Duodenal mucosa (tissue), 2 donors: ENCODE data around the gene LENEP.

Experiments used
- H3K27ac ChIP-seq: one replicate; pipeline ENCODE4 v1.7.0; 2013; ENCODE audit warnings: low read depth, low read length
- H3K27me3 ChIP-seq, 2 donors: one replicate each; pipeline ENCODE4 v1.7.0; 2013; ENCODE audit warnings: low read length in 2 of 2, control low read depth in 1 of 2; ENCODE audit not compliant: insufficient read depth in 2 of 2, control insufficient read depth in 1 of 2
- H3K36me3 ChIP-seq, 2 donors: one replicate each; pipeline ENCODE4 v1.7.0; 2013; ENCODE audit warnings: low read length in 2 of 2, control low read depth in 1 of 2; ENCODE audit not compliant: insufficient read depth in 2 of 2, control insufficient read depth in 1 of 2
- H3K4me1 ChIP-seq, 2 donors: one replicate each; pipeline ENCODE4 v1.7.0; 2013; ENCODE audit warnings: low read length in 2 of 2, control low read depth in 1 of 2; ENCODE audit not compliant: insufficient read depth in 2 of 2, control insufficient read depth in 1 of 2
- H3K4me3 ChIP-seq, 2 donors: one replicate each; pipeline ENCODE4 v1.7.0; 2013; ENCODE audit warnings: low read length in 2 of 2, low read depth in 1 of 2
- H3K9ac ChIP-seq, 2 donors: one replicate each; pipeline ENCODE4 v1.7.0; 2013; ENCODE audit warnings: low read length in 2 of 2, low read depth in 1 of 2
- H3K9me3 ChIP-seq, 2 donors: one replicate each; pipeline ENCODE4 v1.7.0; 2013; ENCODE audit warnings: low read length in 2 of 2, control low read depth in 1 of 2; ENCODE audit not compliant: control insufficient read depth in 1 of 2

Gene LENEP

GRCh38 chr1:154998818-154999570 is 5.6 kb downstream of the LENEP start:
- Histone ChIP-seq H3K4me3 (peak overlapping the region; percentile 21 to 58), H3K4me1 (peaks cover 22 to 34% of the 10 kb centered on the region in 2 donors), H3K36me3 (no peaks in the 10 kb centered on the region), H3K27me3 (no peaks in the 10 kb centered on the region), H3K27ac (no peak overlapping the region), H3K9ac (peak overlapping the region; percentile 40 to 88), H3K9me3 (no peaks in the 10 kb centered on the region)

GRCh38 chr1:154999571-155000410 is 6.4 kb downstream of the LENEP start:
- Histone ChIP-seq H3K9me3 (no peaks in the 10 kb centered on the region), H3K27me3 (no peaks in the 10 kb centered on the region), H3K4me1 (peaks cover 30 to 33% of the 10 kb centered on the region in 2 donors), H3K27ac (peak overlapping the region; percentile 88), H3K4me3 (peak overlapping the region; percentile 82 to 89), H3K36me3 (no peaks in the 10 kb centered on the region), H3K9ac (peak overlapping the region; percentile 88 to 93)

GRCh38 chr1:155000411-155000725 is 7.0 kb downstream of the LENEP start:
- Histone ChIP-seq H3K27me3 (no peaks in the 10 kb centered on the region), H3K9ac (peak overlapping the region; percentile 88 to 94), H3K27ac (peak overlapping the region; percentile 94), H3K4me3 (peak overlapping the region; percentile 82 to 89), H3K9me3 (no peaks in the 10 kb centered on the region), H3K4me1 (peaks cover 34 to 35% of the 10 kb centered on the region in 2 donors), H3K36me3 (no peaks in the 10 kb centered on the region)

- Histone ChIP-seq H3K27ac (peak overlapping the region; percentile 94), H3K27me3 (no peaks in the 10 kb centered on the region), H3K4me3 (peak overlapping the region; percentile 82 to 89), H3K9ac (peak overlapping the region; percentile 88 to 94), H3K9me3 (no peaks in the 10 kb centered on the region), H3K36me3 (no peaks in the 10 kb centered on the region), H3K4me1 (peaks cover 39 to 40% of the 10 kb centered on the region in 2 donors)
Measured at GRCh38 chr1:155000726-155001424, 7.5 kb downstream of the LENEP start.

GRCh38 chr1:155001425-155001674 is 8.0 kb downstream of the LENEP start:
- no peaks in the 10 kb centered on the region for H3K9me3 ChIP-seq
- no peaks in the 10 kb centered on the region for H3K36me3 ChIP-seq
- H3K27me3 ChIP-seq = no peaks in the 10 kb centered on the region
- H3K4me1 ChIP-seq = peaks cover 40 to 45% of the 10 kb centered on the region in 2 donors
- H3K9ac ChIP-seq = peak overlapping the region; percentile 88 to 94
- H3K4me3 ChIP-seq = peak overlapping the region; percentile 82 to 89
- peak overlapping the region; percentile 94 for H3K27ac ChIP-seq

- H3K4me1 ChIP-seq = peaks cover 43 to 50% of the 10 kb centered on the region in 2 donors
Measured at GRCh38 chr1:155001675-155002463, 8.5 kb downstream of the LENEP start.

GRCh38 chr1:155002464-155003226 is 9.3 kb downstream of the LENEP start, which contains the start of gene ZBTB7B:
TSS of gene ZBTB7B (plus strand) at chr1:155002802. CDS start at chr1:155014661, 11,859 bp downstream.
- peaks cover 45 to 52% of the 10 kb centered on the region in 2 donors for H3K4me1 ChIP-seq
- H3K36me3 ChIP-seq = no peaks in the 10 kb centered on the region
- H3K9me3 ChIP-seq = no peaks in the 10 kb centered on the region
- peak within 1 kb of the TSS; percentile 96 to 97 for H3K4me3 ChIP-seq
- H3K27me3 ChIP-seq = no peaks in the 10 kb centered on the region
- peak within 1 kb of the TSS; percentile 98 for H3K27ac ChIP-seq
- H3K9ac ChIP-seq = peak within 1 kb of the TSS; percentile 98 to 99

More at GRCh38 chr1:155001675-155002463, 8.5 kb downstream of the LENEP start:
- peak overlapping the region; percentile 88 to 94 for H3K9ac ChIP-seq
- peak overlapping the region; percentile 89 to 96 for H3K4me3 ChIP-seq
- no peaks in the 10 kb centered on the region for H3K9me3 ChIP-seq
- H3K36me3 ChIP-seq = no peaks in the 10 kb centered on the region
- H3K27ac ChIP-seq = peak overlapping the region; percentile 94
- no peaks in the 10 kb centered on the region for H3K27me3 ChIP-seq

- H3K4me1 ChIP-seq = peaks cover 47 to 57% of the 10 kb centered on the region in 2 donors
- peak overlapping the region; percentile 96 to 97 for H3K4me3 ChIP-seq
- peak overlapping the region; percentile 98 for H3K27ac ChIP-seq
- H3K9ac ChIP-seq = peak overlapping the region; percentile 98 to 99
- H3K27me3 ChIP-seq = no peaks in the 10 kb centered on the region
- H3K9me3 ChIP-seq = no peaks in the 10 kb centered on the region
- H3K36me3 ChIP-seq = no peaks in the 10 kb centered on the region
Measured at GRCh38 chr1:155003227-155003765, 9.9 kb downstream of the LENEP start.
